HG03095 (cell line): ENCODE data around the gene TNFRSF4.
"Not testable (repeated sequence)": the region's sequence is repeated elsewhere in the genome, so short reads cannot be mapped to it uniquely, and the experiment has no call there.

Experiments
- ATAC-seq: cut with Tn5 transposase; IDR thresholded peaks from one replicate; pipeline ENCODE4 v1.9.1; 2021; ENCODE audit warnings: moderate library complexity; ENCODE audit not compliant: unreplicated experiment

Gene TNFRSF4

DNA sequence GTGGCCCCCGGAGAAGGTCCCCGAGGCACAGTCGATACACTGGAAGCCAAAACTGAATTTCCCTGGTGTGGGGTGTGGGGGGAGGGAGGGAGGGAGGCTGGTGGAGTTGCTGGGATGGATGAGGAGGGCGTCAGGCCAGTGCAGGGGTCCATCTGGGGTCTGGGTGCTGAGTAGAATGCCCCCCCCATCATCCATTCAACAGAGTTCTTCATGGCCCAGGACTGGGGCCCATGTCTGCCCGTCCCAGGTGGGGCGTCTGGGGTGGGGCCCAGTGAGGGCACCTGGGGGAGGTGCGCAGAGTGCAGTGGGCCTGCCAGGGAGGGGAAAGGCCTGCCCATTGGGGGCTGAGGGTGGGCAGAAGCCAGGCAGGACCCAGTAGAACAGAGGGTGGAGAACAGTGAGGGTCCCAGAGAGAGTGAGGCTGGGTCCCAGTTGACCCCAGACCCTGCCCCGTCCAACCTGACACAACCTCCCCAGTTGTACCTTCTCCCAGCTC lies 9.5 kb downstream of the TNFRSF4 start:
- ATAC-seq: no peak

DNA sequence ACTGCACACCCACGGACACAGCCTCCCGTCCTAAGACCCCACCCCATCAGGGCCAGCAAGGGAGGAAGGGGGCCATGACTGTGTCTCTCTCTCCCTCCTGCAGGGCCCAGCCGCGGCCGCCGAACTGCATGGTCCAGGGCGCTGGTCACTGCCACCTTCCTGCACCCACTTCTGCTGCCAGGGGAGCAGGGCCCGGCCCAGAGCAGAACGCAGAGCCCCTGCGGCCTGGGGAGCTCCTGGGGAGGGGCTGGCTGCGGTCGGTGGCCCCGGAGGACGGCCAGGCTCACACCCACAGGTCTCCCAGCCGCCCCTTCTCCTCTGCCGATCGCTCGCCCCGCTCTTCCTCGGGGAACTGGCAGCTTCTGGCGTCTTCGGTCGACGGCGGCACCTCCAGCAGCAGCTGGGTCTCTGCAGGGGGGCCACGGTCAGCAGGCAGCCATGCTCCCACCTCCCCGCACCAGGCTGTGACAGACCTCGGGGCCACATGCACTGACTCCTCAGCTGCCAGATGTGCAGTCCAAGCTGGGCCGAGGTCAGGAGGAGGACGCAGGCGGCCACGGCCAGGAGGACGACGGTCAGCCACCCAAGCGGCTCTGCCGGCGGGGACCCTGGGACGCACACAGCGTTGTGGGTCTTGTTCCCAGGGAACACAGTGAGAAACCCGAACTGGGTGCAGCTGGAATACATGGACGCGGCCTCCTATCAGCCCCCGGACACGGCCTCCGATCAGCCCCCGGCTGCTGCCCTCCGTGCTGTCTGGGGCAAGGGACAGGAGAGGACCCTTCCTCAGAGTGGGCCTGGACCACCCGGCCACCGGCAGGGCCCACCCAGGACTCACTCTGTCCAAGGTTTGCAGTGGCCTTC lies 10.2 kb downstream of the TNFRSF4 start:
- no peak for ATAC-seq

DNA sequence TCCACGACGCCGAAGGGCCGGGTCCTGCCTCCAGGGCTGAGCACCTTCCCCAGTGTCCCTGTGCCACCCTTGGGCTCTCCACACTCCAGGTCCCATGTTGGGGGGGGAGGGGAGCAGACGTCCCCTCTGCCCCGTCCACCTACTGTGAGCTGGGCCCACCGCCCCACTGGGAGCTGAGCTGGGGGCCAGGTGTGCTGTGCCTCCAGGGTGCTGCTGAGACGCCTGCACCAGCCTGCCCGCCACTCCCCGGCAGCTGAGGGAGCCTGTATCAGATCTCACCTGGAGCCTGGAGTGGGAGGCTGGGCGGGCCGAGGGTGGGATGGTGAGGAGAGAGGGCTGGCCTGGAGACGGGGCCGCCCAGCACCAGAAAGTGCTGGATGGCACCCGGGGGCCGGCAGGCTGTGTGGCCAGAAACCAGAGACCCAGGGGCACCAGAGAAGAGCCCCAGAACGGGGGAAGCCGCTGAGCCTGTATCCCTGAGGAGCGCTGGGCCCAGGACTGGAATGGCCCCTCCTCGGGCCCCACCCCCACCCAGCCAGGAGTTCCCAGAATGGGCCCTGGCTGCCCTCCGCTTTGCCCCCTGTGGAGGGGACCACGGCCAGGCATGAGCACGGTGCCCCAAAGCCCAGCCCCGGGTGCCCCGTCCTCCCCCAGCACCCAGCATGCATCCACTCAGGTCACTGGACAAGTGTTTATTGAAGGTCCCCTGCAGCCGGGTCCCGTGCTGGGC lies 11.0 kb downstream of the TNFRSF4 start:
- no peak for ATAC-seq

DNA sequence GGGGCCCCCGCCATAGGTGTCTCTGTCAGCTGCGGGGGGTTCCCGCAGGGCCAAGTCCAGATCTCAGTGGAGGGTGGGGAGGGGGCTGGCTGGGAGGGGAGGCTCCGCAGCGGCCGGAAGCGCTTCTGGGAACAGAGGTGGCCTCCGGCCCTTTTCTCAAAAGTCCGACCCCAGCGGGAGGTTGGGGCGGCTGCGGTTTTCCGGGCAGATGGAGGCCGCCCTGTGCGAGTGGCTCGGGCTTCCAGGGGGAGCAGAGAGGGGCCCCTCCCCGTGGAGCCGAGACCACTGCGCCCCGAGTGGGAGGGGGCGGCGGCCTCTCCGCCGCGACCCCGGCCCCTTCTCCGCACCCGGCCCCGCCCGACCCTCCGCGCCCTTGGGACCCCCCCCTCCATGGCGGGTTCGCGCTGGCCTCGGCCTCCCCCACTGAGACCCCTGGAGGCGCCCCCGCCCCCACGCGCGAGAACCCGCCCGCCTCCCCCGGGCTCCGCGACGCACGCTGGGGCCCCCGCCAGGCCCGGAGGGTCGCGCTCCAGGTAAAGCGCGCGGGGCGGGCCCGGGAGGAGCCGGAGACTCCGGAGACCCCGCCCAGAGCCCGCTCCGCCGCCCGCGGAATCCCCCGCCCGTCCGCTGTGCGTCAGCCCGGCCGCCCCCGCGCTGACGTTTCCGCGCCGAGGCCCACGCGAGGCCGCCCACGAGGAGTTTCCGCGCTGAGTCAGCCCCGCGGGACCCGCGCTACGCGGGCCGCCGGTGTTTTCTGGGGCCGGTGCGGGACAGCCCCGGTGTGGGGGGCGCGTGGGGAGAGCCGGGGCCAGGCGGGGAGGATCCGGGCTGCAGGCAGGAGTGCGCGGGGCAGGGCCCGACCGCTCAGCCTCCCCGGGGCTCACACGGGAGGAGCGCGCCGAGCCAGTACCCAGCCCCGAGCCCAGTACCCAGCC lies 12.8 kb downstream of the TNFRSF4 start:
- no peak for ATAC-seq

DNA sequence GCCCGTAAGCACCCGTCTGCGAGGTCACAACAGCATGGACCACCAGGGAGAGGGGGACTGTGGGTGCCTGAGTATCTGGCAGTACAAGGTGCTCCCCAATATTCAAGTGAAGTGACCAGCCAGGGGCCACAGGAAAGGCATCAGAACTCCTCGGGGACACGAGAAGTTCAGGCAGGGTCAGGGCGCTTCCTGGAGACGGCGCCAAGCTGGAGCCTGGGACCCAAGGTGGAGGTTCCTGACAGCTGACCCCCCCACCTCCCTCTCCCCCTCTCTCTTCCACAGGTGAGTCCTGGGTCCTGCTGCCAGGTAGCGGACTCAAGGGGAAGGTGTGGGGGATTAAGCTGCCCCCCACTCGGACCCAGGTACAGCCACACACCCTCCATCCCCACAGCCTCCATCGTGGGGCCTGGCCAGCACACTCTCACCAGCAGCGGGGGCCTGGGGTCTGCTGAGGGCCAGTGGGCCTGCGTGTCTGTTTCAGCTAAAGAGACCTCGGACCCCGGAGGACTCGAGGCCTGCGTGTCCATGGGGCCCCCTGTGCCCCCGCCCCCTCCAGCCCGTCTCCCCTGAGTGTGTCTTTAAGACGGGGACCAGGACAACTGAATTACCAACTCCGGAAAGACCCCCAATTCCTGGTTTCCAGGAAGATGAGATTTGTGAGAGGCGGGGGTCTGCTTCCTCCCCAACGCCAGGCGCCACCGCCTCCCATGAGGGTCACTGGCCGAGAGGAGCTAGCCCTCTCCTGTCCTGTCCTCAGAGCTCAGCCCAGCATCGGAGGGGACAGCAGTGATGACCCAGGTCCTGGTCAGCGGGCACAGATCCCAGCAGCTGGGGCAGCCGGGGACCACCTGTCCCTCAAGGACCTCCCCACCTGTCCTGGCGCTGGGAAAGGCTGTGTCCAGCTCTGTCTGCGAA lies 13.7 kb downstream of the TNFRSF4 start:
- ATAC-seq: no peak

- ATAC-seq: no peak
Observed at GRCh38 chr1:1199141-1199960, 14.6 kb downstream of the TNFRSF4 start.

DNA sequence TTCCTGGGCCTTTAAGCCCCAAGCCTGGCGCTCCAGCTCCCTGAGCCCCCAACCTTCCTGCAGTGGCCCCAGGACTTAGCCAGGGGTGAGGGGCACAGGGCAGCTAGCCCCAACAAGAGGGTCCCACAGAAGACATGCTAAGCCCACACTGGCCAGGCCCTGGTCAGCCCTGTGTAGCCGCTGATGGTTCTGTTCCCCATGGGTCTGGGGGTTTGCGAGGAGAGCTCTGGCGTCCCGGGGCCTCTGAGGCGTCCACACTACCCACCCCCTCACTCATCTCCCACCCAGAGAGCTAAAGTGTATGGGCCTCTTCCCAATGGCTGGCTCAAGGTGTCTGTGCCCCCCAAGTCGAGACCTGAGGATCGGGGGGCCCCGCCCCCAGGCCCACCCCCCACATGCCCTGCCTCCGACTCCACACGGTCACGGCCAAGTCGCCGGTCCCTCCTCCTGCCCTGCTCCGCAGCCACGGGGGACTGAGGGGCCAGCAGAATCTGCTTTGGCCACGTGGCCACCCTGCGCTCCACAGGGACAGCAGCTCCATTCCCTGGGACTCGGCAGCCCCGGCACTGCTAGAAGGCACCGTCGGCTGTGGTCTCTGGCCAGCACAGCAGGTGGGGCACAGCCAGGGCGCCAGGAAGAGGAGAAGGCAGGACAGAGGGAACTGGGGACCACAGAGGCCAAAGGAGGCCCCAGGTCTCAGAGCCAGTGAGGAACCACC lies 15.4 kb downstream of the TNFRSF4 start:
- no peak for ATAC-seq

DNA sequence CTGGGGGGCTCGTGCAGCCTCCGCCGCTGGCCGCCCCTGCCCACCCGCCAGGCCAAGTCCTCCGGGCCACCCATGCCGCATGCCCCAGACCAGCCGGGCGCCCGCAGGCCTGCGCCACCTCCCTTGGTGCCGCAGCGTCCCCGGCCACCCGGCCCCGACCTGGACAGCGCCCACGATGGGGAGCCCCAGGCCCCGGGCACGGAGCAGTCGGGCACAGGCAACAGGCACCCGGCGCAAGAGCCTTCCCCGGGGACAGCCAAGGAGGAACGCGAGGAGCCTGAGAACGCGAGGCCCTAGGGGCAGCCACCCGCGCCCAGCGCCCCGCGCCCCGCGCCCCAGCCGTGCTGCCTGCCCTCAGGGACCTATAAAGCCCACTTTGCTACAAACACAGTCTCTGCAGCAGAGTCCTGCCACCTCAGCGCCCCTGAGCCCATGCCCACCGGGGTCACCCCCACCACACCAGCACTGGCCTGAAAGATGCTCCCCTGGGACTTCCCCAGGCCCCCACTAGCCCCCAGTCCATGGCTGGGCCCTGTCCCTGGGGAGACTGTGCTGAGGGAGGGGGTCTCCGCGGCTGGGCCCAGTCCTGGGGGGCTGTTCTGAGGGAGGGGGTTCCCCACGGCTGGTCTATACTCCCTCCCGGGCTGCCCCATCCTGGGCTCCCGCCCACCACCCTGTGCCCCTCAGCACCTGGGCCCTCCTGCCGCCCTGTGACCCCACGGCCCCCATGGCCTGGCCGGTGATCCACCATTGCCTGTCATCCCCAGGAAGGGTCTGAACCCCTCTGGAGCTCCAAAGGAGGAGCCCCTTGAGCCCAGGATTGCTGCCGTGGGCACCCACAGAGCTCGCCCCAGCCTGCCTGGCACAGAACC lies 16.2 kb downstream of the TNFRSF4 start:
- no peak for ATAC-seq

DNA sequence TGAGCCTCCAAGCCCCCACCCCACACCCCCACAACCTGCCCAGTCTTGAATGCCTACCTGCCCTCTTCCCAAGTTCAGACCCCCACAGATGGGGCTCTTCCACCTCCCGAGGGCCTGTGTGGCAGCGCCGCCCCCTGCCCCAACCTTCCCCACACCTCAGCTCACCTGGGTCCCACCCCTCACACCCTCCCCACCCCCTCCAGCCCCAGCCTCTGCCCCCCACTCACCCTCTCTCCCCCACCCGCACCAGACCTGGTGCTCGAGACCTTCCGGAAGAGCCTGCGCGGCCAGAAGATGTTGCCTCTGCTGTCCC lies 16.8 kb downstream of the TNFRSF4 start:
- no peak for ATAC-seq

DNA sequence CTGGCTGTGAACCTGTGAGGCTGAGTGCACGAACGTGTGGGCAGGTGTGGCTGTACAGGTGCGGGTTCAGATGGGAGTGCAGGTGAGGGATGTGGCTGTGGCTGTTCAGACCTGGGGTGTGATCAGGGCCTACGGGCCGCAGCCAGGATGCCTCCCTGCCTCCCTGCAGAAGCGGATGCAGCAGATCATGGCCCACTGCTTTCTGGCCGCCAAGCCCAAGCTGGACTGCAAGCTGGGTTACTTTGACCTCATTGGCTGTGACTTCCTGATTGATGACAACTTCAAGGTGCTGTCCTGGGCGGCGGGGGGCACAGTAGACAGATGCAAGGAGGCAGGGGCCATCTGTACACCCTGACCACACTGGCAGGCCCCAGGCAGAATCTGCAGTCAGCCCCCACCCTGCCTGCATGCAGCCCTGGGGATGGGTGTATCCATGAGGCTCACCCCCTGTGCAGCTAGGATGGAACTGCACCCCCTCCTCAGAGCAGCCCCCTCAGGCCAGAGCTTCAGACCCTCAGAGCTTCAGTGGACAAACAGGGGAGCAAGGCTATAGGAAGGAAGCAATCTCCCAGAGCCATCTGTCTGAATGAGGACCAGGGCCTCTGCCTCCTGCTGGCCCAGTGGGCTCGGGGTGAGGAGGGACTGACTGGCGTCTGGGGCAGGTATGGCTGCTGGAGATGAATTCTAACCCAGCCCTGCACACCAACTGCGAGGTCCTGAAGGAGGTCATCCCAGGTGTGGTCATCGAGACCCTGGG lies 17.3 kb downstream of the TNFRSF4 start:
- no peak for ATAC-seq

DNA sequence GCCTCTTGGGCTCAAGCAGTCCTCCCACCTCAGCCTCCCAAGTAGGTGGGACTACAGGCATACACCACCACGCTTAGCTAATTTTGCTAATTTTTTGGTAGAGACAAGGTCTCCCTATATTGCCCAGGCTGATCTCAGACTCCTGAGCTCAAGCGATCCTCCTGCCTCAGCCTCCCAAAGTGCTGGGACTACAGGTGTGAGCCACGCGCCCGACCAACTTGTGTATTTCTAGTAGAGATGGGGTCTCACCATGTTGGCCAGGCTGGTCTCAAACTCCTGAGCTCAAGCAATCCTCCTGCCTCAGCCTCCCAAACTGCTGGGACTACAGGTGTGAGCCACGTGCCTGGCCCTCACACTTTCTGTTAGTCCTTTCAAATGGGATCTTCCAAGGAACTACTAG lies 18.2 kb downstream of the TNFRSF4 start:
- not testable (repeated sequence) for ATAC-seq

DNA sequence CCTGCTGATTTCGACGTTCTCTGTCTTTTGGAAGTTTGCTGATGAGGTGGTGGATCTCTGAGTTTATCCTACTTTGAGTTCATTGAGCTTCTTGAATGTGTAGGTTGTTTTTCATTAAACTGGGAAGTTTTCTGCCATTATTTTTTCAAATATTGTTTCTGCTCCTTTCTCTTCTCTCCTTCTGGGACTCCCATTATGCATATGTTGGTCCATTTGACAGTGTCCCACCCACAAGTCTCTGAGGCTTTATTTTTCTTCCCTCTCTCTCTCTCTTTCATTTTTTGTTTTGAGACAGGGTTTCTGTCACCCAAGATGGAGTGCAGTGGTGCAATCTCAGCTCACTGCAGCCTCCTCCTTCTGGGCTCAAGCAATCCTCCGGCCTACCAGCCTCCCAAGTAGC lies 19.2 kb downstream of the TNFRSF4 start:
- no peak for ATAC-seq

DNA sequence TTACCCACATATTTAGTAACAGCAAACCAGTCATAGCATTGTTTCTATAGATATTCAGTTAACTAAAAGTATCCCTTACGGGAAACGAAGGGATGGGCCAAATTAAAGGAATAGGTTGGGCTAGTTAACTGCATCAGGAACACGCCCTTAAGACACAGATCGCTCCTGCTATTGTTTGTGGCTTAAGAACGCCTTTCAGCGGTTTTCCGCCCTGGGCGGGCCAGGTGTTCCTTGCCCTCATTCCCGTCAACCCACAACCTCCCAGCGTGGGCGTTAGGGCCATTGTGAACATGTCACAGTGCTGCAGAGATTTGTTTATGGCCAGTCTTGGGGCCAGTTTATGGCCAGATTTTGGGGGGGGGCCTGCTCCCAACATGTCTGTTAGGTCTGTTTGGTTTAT lies 22.2 kb downstream of the TNFRSF4 start:
- no peak for ATAC-seq

DNA sequence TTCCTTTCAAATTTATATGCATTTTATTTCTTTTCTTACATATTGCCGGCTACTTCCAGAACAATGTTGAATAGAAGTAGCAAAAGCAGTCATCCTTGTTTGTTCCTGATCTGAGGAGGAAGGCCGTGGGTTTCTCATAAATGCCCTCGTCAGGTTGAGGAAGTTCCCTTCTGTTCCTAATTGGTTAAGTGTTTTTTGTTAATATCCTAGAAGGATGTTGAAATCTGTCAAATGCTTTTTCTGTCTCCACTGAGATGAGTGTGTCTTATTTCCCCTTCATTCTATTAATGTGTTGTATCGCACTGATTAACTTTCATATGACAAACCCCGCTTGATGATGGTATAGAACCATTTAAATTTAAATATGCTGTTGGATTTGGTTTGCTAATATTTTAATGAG lies 24.8 kb downstream of the TNFRSF4 start:
- ATAC-seq: no peak

GRCh38 chr1:1187938-1188337 lies 26.0 kb downstream of the TNFRSF4 start:
- no peak for ATAC-seq

- no peak for ATAC-seq
Observed at GRCh38 chr1:1185101-1185765, 28.7 kb downstream of the TNFRSF4 start.
